ENCODE measurements around the gene MINDY4.
"Not testable (repeated sequence)": the region's sequence is repeated elsewhere in the genome, so short reads cannot be mapped to it uniquely, and the experiment has no call there.

MINDY4 gene

GRCh38 chr7:30802812-30803211, 31.6 kb downstream of the MINDY4 start:
- no peak overlapping the region for H3K4me3 ChIP-seq
- no peak for DNase-seq (ENCODE audit: low spot score)
- H3K27ac ChIP-seq = peak overlapping the region in 1 of 2 donors; percentile 82
- no peak for TF ChIP-seq CTCF (IDR thresholded peaks at IDR 0.05)

GRCh38 chr7:30804078-30804661, 33.0 kb downstream of the MINDY4 start:
- peak overlapping the region; percentile 10 for H3K4me3 ChIP-seq
- H3K27ac ChIP-seq = peak overlapping the region; percentile 51 to 82
- DNase-seq (ENCODE audit: low spot score) = no peak
- no peak for TF ChIP-seq CTCF (IDR thresholded peaks at IDR 0.05)

GRCh38 chr7:30805081-30805691, 34.0 kb downstream of the MINDY4 start:
- DNase-seq (ENCODE audit: low spot score) = no peak
- TF ChIP-seq CTCF (IDR thresholded peaks at IDR 0.05) = no peak
- Histone ChIP-seq H3K27ac (peak overlapping the region; percentile 51 to 82), H3K4me3 (no peak overlapping the region)

- no peak for TF ChIP-seq CTCF (IDR thresholded peaks at IDR 0.05)
Measured at GRCh38 chr7:30805931-30806330, 34.7 kb downstream of the MINDY4 start.

GRCh38 chr7:30807477-30807876, 36.3 kb downstream of the MINDY4 start:
- DNase-seq (ENCODE audit: low spot score); H3K27ac ChIP-seq; H3K4me3 ChIP-seq: not testable (repeated sequence)

More at GRCh38 chr7:30805931-30806330, 34.7 kb downstream of the MINDY4 start:
- peak overlapping the region in 1 of 2 donors; percentile 82 for H3K27ac ChIP-seq
- DNase-seq (ENCODE audit: low spot score) = no peak
- H3K4me3 ChIP-seq = no peak overlapping the region

- not testable (repeated sequence) for H3K27ac ChIP-seq; H3K4me3 ChIP-seq; DNase-seq (ENCODE audit: low spot score)
Measured at GRCh38 chr7:30807941-30808340, 36.7 kb downstream of the MINDY4 start.

- no peak for DNase-seq (ENCODE audit: low spot score)
- no peak overlapping the region for H3K27ac ChIP-seq
- no peak overlapping the region for H3K4me3 ChIP-seq
- no peak for TF ChIP-seq CTCF (IDR thresholded peaks at IDR 0.05)
Measured at GRCh38 chr7:30810986-30811385, 39.8 kb downstream of the MINDY4 start.

- DNase-seq (ENCODE audit: low spot score) = no peak
- Histone ChIP-seq H3K4me3 (no peak overlapping the region), H3K27ac (peak overlapping the region; percentile 91 to 92)
- TF ChIP-seq CTCF (IDR thresholded peaks at IDR 0.05) = no peak
Measured at GRCh38 chr7:30812676-30813075, 41.5 kb downstream of the MINDY4 start.

All from coronary artery (tissue), 2 donors.